HG03196 (cell line): Measurements from ENCODE around the gene STMN1.
A peak's percentile ranks its signal among the peaks of the same experiment; 100 is the strongest.

Experiments used
- ATAC-seq: cut with Tn5 transposase; IDR thresholded peaks from one replicate; pipeline ENCODE4 v1.9.1; 2021; ENCODE audit not compliant: unreplicated experiment

The STMN1 gene

GRCh38 chr1:25896266-25896665 is 10.0 kb downstream of the STMN1 start:
- ATAC-seq: no peak

- ATAC-seq: peak; percentile 67
Measured at GRCh38 chr1:25895365-25895990, 10.7 kb downstream of the STMN1 start.

DNA sequence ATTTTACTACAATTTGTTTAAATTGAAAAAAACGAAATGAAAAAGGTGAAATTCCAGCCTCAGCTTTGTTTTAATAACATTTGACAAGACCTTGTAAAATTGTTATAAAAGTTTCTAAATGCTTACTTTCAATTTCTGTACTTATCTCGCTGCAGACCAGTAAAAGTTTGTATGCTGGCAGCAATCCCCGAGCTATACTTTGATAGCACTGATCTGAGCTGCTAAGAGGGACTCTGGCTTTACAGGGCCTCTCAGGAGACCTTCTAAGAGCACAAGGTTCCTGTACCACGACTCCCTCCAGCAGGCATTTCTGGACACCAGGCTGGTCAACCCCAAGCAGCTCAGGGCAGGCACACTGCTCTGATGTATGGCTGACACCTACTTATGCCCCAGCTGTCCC is 13.1 kb downstream of the STMN1 start:
- ATAC-seq: no peak

GRCh38 chr1:25891606-25892005 is 14.6 kb downstream of the STMN1 start:
- ATAC-seq: no peak

GRCh38 chr1:25890239-25891034 is 15.8 kb downstream of the STMN1 start:
- no peak for ATAC-seq

DNA sequence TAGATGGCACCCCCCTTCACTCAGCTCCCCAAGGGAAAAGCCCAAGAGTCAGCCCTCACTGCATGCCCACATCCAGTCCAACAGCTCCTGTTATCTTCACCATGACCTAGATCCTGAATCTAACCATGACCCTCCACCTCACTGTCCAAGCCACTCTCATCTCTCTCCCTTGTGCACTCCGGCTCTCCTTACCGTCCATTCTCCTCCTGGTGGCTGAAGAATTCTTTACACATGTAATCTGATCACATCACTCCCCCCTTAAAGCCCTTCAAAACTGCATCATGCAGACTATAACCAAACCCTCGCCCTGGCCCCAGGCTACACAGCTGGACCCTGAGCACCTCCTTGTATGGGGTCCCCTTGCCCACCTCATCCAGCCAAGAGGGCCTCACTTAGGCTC is 16.7 kb downstream of the STMN1 start:
- no peak for ATAC-seq

GRCh38 chr1:25888426-25888987 is 17.7 kb downstream of the STMN1 start:
- ATAC-seq: no peak

- ATAC-seq: no peak
Measured at GRCh38 chr1:25885602-25886001, 20.6 kb downstream of the STMN1 start.

DNA sequence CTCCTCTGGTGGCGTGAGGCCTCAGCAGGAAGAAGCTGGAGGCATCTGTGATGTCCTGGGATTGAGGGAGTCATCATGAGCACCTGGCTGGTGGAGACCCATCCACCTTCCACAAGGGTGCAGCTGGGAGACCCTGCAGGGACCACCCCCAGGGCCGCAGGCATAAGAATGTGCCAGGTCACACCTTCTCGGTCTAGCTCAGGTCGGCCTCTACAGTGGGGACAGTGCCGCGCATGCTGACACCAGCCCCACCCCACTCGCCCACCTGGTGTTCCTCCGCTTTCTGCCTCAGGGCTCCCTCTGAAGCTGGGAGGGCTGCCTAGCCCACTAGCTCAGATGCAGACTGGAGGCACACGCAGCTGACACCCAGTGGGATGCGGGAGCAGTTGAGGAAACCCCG is 25.0 kb downstream of the STMN1 start:
- no peak for ATAC-seq

DNA sequence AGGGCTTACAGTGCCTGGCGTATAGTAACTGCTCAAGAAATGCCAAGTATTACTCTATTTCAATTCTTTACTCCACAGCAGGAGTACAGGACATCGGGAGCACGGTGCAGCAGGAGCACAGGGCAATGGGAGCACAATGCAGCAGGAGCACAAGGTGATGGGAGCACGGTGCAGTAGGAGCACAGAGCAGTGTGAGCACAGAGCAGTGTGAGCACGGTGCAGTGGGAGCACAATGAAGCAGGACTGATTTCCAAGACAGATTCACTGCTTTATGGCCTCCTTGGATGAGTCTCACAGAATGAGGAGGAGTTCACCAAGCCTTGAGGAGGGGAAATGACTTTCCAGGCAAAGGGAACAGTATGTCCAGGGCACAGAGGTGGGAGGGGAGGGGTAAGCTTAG is 25.7 kb downstream of the STMN1 start:
- no peak for ATAC-seq

DNA sequence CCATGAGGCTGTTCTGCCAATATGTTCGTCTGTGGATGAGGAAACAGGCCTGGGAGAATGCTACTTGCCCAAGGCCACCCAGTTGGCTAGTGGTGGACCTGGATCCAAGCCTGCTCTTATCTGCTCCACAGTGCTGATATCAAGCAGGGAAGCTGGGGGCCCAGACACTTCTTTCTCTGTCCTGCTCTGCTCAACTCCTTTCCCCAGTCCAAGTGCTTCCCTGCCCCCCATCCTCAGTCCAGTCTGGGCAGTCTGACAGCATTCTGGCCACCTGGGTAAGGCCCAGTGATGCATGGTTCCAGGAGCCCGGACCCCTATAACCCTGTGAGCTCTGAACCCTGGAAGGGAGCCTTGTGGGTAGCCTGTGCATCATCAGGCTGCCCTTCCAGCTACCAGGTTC is 26.5 kb downstream of the STMN1 start:
- ATAC-seq: no peak

- ATAC-seq: no peak
Measured at GRCh38 chr1:25878690-25879089, 27.5 kb downstream of the STMN1 start.

- ATAC-seq: no peak
Measured at GRCh38 chr1:25877155-25877554, 29.1 kb downstream of the STMN1 start.

- no peak for ATAC-seq
Measured at GRCh38 chr1:25876693-25877077, 29.5 kb downstream of the STMN1 start.

- no peak for ATAC-seq
Measured at GRCh38 chr1:25875856-25876692, 30.1 kb downstream of the STMN1 start.

DNA sequence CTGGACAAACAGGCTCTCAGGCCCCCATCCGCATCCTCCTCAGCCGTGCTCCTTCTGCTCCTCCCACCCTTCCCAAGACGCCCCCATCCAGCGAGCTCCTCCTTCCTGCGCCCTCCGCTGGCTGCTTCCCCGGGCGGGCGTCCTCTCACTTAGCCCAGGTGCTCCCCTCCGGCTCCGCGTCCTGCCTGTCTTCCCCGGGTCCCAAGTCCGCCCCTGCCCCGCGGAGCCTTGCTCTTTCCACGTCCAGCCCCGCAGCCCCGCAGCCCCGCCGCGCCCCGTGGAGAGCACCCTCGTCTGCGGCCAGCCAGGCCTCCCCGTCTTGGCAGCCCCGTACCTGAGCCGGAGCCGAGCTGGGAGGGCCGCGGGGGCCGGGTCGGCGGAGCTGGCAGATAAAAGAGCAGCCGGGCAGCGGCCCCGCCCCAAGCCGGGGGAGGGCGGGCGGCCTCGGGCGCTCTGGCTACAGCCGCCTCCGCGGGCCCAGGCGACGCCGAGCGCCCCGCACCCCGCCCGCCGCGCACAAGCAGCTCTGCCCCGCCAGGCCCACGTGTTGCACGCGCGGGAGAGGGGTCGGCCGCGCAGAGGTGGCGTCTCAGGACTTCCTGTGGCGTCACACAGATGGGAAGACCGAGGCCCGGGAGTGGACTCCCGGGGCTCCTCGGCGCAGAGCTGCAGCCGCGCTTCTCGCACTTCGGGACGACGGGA is 30.9 kb downstream of the STMN1 start, which contains the start of gene PAQR7:
TSS of gene PAQR7 (minus strand) at position 555 of the 702 bp plus-strand sequence. CDS start 11,869 bp downstream, outside the sequence.
- ATAC-seq: no peak

DNA sequence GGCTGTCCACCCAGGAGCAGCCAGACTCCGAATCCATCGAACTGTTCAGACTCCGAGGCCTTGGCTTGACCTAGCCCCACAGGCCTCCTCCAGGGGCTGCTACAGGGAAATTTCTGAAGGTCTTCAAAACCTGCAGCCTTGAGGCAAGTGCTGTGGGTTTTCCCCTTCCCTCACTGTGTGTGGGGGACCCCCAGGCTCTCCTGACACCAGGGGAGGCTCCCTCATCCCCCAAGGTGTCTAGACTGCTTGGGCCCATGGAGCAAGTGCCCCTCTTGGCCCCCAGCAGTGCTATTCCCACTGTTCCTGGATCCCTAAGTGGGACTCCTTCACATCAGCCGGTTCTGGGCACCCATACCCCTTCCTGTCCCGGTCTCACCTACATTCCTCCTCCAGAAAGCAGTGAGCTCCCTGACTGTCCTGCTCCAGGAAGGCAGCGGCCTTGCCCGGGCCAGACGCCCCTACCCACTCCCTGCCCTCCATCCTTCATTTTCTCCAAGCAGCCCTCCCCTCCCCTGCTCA is 31.5 kb downstream of the STMN1 start:
- ATAC-seq: no peak

DNA sequence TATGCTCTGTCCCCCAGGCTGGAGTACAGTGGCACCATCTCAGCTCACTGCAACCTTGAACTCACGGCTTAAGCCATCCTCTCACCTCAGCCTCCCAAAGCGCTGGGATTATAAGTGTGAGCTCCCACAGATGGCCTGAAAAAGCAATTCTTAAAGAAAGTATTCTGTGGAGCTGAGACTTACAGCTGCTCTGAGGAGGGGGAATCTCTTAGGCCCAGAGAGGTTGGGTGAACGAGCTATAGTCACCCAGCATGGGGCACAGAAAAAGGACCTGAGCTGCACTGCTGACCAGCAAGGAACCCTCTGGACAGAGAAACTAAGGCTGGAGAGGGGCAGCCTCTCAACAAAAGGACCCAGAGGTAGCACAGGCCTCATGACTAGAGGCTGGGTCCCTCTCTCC is 32.0 kb downstream of the STMN1 start:
- ATAC-seq: no peak

DNA sequence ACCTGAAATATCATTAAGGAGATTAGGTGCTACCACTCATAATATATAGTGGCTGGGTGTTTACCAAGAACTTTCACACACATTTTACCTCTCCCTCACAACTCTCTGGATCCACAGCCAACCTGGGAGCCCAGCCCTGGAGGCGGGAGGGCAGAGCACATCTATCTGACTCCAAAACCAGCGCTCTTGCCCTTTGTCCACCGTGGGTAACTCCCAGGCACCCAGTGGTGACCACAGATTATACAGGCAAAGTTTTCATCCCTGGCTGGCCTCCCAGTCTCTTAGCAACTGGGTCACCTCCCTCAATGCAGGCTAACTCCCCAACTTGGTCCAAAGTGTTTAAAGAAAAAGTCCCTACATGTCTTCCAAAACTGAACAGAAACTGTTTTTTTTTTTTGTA is 33.1 kb downstream of the STMN1 start:
- ATAC-seq: no peak

- ATAC-seq: no peak
Measured at GRCh38 chr1:25872713-25873112, 33.5 kb downstream of the STMN1 start.
